GM12878 (cell line): ENCODE data around the gene RPL13A.

Source experiments
- CHD4 ChIP-seq: fragments of 200-600 bp; sonication (generic); IDR thresholded peaks from 2 replicates; pipeline ENCODE4 v1.6.1; 2016; ENCODE audit warnings: mild to moderate bottlenecking
- EP300 ChIP-seq, 2 experiments: fragments of 150-350 bp in 1 of 2; IDR thresholded peaks; 2 replicates each; pipeline ENCODE4 v1.6.1; 2011 to 2012; ENCODE audit warnings: low read depth in 2 of 2, low read length in 2 of 2, borderline replicate concordance in 1 of 2, improper control_type of control experiment in 1 of 2, inconsistent platforms in 1 of 2; ENCODE audit not compliant: control insufficient read depth in 1 of 2
- FOXM1 ChIP-seq: IDR thresholded peaks from 2 replicates; pipeline ENCODE4 v1.6.1; 2012; ENCODE audit warnings: low read depth, mild to moderate bottlenecking, inconsistent platforms, low read length, moderate library complexity
- LARP7 ChIP-seq: fragments of 450-650 bp; IDR thresholded peaks from 2 replicates; pipeline ENCODE4 v1.6.1; 2017; ENCODE audit warnings: mild to moderate bottlenecking
- RAD51 ChIP-seq: fragments of 450-650 bp; IDR thresholded peaks from 2 replicates; pipeline ENCODE4 v1.6.1; 2016; ENCODE audit warnings: moderate library complexity, mild to moderate bottlenecking, inconsistent platforms
- TAF1 ChIP-seq: IDR thresholded peaks from 2 replicates; pipeline ENCODE4 v1.6.1; 2011; ENCODE audit warnings: mild to moderate bottlenecking, low read depth, low read length, borderline replicate concordance
- TF ChIP-seq, protein P1 (sequence below), 3 experiments: IDR thresholded peaks in 2 of 3; conservative IDR thresholded peaks in 1 of 3; 2 replicates each; pipeline ENCODE4 v1.5.1; 2011; ENCODE audit warnings: low read depth in 3 of 3, low read length in 3 of 3, mild to moderate bottlenecking in 3 of 3, control low read depth in 2 of 3, moderate library complexity in 2 of 3, inconsistent platforms in 1 of 3, mixed read lengths in 1 of 3; ENCODE audit not compliant: control insufficient read depth in 2 of 3, insufficient read depth in 1 of 3; ENCODE audit errors: extremely low read depth in 1 of 3

DNA sequence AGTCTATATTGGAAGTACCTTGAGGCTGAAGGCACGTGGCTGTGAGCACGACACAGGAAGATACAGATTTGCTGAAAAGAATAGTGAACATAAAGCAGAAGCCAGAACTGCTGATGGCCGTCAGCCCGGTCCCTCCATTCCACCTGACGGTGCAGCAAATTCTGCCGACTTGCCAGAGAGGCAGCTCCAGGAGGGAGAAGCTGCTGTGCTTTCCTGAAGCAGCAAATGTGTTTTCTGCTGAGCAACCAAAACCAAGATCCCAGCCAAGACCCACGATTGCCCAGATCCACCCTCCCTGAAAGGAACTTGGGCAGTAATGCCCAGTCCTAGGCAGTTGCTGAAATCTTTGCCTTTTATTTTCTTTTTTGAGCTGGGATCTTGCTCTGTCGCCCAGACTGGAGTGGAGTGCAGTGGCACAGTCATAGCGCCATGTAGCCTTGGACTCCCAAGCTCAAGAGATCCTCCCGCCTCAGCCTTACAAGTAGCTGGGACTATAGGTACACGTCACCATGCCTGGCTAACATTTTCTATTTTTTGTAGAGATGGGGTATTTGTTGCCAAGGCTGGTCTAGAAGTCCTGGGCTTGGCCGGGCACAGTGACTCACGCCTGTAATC lies 33.4 kb downstream of the RPL13A start:
- TF ChIP-seq EP300 (IDR thresholded peaks at IDR 0.05; ENCODE audit: borderline replicate concordance in 1 of 2, control insufficient read depth in 1 of 2, low read depth in 2 of 2, low read length in 2 of 2) (no peak), TAF1 (no peak), FOXM1 (no peak), RAD51 (no peak), CHD4 (no peak), LARP7 (no peak)
- TF ChIP-seq, protein P1, sequence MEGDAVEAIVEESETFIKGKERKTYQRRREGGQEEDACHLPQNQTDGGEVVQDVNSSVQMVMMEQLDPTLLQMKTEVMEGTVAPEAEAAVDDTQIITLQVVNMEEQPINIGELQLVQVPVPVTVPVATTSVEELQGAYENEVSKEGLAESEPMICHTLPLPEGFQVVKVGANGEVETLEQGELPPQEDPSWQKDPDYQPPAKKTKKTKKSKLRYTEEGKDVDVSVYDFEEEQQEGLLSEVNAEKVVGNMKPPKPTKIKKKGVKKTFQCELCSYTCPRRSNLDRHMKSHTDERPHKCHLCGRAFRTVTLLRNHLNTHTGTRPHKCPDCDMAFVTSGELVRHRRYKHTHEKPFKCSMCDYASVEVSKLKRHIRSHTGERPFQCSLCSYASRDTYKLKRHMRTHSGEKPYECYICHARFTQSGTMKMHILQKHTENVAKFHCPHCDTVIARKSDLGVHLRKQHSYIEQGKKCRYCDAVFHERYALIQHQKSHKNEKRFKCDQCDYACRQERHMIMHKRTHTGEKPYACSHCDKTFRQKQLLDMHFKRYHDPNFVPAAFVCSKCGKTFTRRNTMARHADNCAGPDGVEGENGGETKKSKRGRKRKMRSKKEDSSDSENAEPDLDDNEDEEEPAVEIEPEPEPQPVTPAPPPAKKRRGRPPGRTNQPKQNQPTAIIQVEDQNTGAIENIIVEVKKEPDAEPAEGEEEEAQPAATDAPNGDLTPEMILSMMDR (IDR thresholded peaks at IDR 0.05 in 2 of 3, conservative IDR thresholded peaks at IDR 0.05 in 1 of 3; ENCODE audit: control insufficient read depth in 2 of 3, extremely low read depth in 1 of 3, insufficient read depth in 1 of 3, low read depth in 3 of 3, low read length in 3 of 3) = no peak
